ENCODE data around the gene ALDH3A1.

ALDH3A1 gene

GRCh38 chr17:19787733-19788357, 39.7 kb upstream of the ALDH3A1 start:
- no peaks in the 10 kb centered on the region for H4K20me1 ChIP-seq (ENCODE audit: control insufficient read depth, insufficient read depth, low read depth, low read length)
- no peak overlapping the region for H3K4me2 ChIP-seq (ENCODE audit: low read length)
- H3K36me3 ChIP-seq (ENCODE audit: control insufficient read depth, low read length) = no peaks in the 10 kb centered on the region
- no peaks in the 10 kb centered on the region for H3K79me2 ChIP-seq (ENCODE audit: control insufficient read depth, low read length)
- H3K27me3 ChIP-seq (ENCODE audit: control insufficient read depth, low read length) = no peaks in the 10 kb centered on the region
- no peaks in the 10 kb centered on the region for H3F3A ChIP-seq (ENCODE audit: control insufficient read depth, insufficient read depth)
- no peaks in the 10 kb centered on the region for H3K9me3 ChIP-seq (ENCODE audit: control insufficient read depth, insufficient read depth, low read length)
- H3K4me3 ChIP-seq (ENCODE audit: low read length) = no peak overlapping the region
- H3K27ac ChIP-seq (ENCODE audit: low read depth, low read length) = no peak overlapping the region
- H3K4me1 ChIP-seq (ENCODE audit: control insufficient read depth, low read length) = no peaks in the 10 kb centered on the region
- TF ChIP-seq CTCF (IDR thresholded peaks at IDR 0.05; ENCODE audit: low read depth, low read length, poor library complexity, severe bottlenecking) (no peak), EZH2phosphoT487 (IDR thresholded peaks at IDR 0.05; ENCODE audit: borderline replicate concordance, low read length) (no peak)
- H3K9me2 ChIP-seq (replicated peaks; ENCODE audit: control insufficient read depth, low read length) = no peaks in the 10 kb centered on the region

- Histone ChIP-seq H3K79me2 (ENCODE audit: control insufficient read depth, low read length) (no peaks in the 10 kb centered on the region), H3K4me1 (ENCODE audit: control insufficient read depth, low read length) (no peaks in the 10 kb centered on the region), H3K4me3 (ENCODE audit: low read length) (no peak overlapping the region), H3F3A (ENCODE audit: control insufficient read depth, insufficient read depth) (no peaks in the 10 kb centered on the region), H3K9me3 (ENCODE audit: control insufficient read depth, insufficient read depth, low read length) (no peaks in the 10 kb centered on the region), H4K20me1 (ENCODE audit: control insufficient read depth, insufficient read depth, low read depth, low read length) (no peaks in the 10 kb centered on the region), H3K9me2 (replicated peaks; ENCODE audit: control insufficient read depth, low read length) (no peaks in the 10 kb centered on the region), H3K4me2 (ENCODE audit: low read length) (no peak overlapping the region), H3K27me3 (ENCODE audit: control insufficient read depth, low read length) (0 out of 2 replicates have a peak, but pooled peaks cover 2% of the 10 kb centered on the region), H3K27ac (ENCODE audit: low read depth, low read length) (no peak overlapping the region), H3K36me3 (ENCODE audit: control insufficient read depth, low read length) (no peaks in the 10 kb centered on the region)
- TF ChIP-seq CTCF (IDR thresholded peaks at IDR 0.05; ENCODE audit: low read depth, low read length, poor library complexity, severe bottlenecking) (no peak), EZH2phosphoT487 (IDR thresholded peaks at IDR 0.05; ENCODE audit: borderline replicate concordance, low read length) (no peak)
Measured at GRCh38 chr17:19785854-19786253, 37.8 kb upstream of the ALDH3A1 start.

DNA sequence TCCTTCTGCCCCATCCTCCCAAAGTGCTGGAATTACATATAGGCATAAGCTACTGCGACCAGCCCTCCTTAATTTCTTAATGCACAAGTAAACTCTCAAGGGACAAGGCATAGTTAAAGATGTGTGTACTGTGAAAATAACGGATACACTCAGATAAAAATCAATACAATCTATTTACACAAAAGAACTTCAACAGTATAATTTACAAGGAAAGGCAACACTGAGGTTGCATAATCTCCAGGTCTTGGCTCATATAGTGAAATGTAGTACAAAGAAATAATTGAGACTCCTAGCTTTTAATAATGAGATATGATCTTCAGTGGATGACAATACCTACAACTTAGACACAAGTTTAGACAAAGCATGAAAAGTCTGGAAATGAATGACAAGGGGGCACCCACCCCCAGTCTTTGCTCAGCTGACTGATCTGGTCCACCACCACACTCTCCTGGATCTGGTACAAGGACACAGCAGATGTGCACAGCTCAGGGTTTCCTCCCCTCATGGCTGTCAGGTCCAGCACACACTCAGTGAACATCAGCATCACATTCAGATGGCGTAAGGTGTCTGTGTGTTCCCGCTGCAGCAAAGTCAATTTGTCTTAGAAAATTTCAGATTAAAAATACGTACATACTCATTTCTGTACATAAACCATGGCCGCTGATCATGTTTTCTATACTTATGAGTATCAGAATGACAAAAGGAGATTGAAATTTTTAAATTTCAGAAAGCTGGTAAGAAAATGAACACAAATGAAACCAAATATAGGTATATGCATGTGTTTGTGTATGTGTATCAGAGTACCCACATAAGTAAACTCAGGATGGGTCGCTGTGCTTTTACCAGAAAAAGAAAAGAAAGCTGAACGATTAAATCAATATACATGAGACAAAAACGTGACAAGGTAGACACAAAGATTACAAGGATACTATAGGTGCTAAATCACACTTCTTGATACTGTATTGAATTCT, 33.7 kb upstream of the ALDH3A1 start:
- Histone ChIP-seq H4K20me1 (ENCODE audit: control insufficient read depth, insufficient read depth, low read depth, low read length) (no peaks in the 10 kb centered on the region), H3F3A (ENCODE audit: control insufficient read depth, insufficient read depth) (no peaks in the 10 kb centered on the region), H3K9me2 (replicated peaks; ENCODE audit: control insufficient read depth, low read length) (no peaks in the 10 kb centered on the region), H3K9me3 (ENCODE audit: control insufficient read depth, insufficient read depth, low read length) (no peaks in the 10 kb centered on the region), H3K4me2 (ENCODE audit: low read length) (no peak overlapping the region), H3K79me2 (ENCODE audit: control insufficient read depth, low read length) (no peaks in the 10 kb centered on the region), H3K4me3 (ENCODE audit: low read length) (no peak overlapping the region), H3K27ac (ENCODE audit: low read depth, low read length) (no peak overlapping the region), H3K4me1 (ENCODE audit: control insufficient read depth, low read length) (no peaks in the 10 kb centered on the region), H3K27me3 (ENCODE audit: control insufficient read depth, low read length) (peaks cover 6% of the 10 kb centered on the region; the same call in 1 of the 2 replicates), H3K36me3 (ENCODE audit: control insufficient read depth, low read length) (no peaks in the 10 kb centered on the region)
- TF ChIP-seq EZH2phosphoT487 (IDR thresholded peaks at IDR 0.05; ENCODE audit: borderline replicate concordance, low read length) (no peak), CTCF (IDR thresholded peaks at IDR 0.05; ENCODE audit: low read depth, low read length, poor library complexity, severe bottlenecking) (no peak)
